Neuronal stem cell (in vitro differentiated cells): ENCODE results near the gene USO1.
"Not testable (repeated sequence)": the region's sequence is repeated elsewhere in the genome, so short reads cannot be mapped to it uniquely, and the experiment has no call there.

Source experiments
- DNase-seq: peaks from one replicate; pipeline ENCODE4 v3.0.0-alpha.2; 2013; ENCODE audit warnings: low spot score
- H2AFZ ChIP-seq: one replicate; pipeline ENCODE4 v1.6.1; 2013; ENCODE audit warnings: mild to moderate bottlenecking, low read length, inconsistent platforms
- H2AK5ac ChIP-seq: 2 replicates; pipeline ENCODE4 v1.6.1; 2013; ENCODE audit warnings: low read depth, mild to moderate bottlenecking, inconsistent platforms, low read length, moderate library complexity, mixed read lengths
- H2BK120ac ChIP-seq: 2 replicates; pipeline ENCODE4 v1.6.1; 2013; ENCODE audit warnings: low read depth, mild to moderate bottlenecking, inconsistent platforms, low read length, moderate library complexity, mixed read lengths
- H2BK12ac ChIP-seq: one replicate; pipeline ENCODE4 v1.6.1; 2013; ENCODE audit warnings: low read length, inconsistent platforms
- H2BK15ac ChIP-seq: 2 replicates; pipeline ENCODE4 v1.6.1; 2013; ENCODE audit warnings: mild to moderate bottlenecking, low read length, inconsistent platforms, mixed read lengths
- H2BK5ac ChIP-seq: one replicate; pipeline ENCODE4 v1.6.1; 2013; ENCODE audit warnings: inconsistent platforms, mild to moderate bottlenecking, low read length, moderate library complexity
- H3K14ac ChIP-seq: one replicate; pipeline ENCODE4 v1.6.1; 2013; ENCODE audit warnings: low read length, inconsistent platforms
- H3K18ac ChIP-seq: 2 replicates; pipeline ENCODE4 v1.6.1; 2013; ENCODE audit warnings: low read length, inconsistent platforms
- H3K23ac ChIP-seq: 2 replicates; pipeline ENCODE4 v1.6.1; 2013; ENCODE audit warnings: low read depth, mild to moderate bottlenecking, mixed read lengths, low read length, inconsistent platforms; ENCODE audit not compliant: poor library complexity
- H3K27ac ChIP-seq: replicated peaks from 3 replicates; pipeline ENCODE4 v1.5.1; 2013; ENCODE audit warnings: low read length, inconsistent platforms
- H3K27me3 ChIP-seq, 3 experiments: 2 replicates each; pipeline ENCODE4 v1.6.1; 2013; ENCODE audit warnings: low read length in 3 of 3, mild to moderate bottlenecking in 2 of 3, inconsistent platforms in 1 of 3, low read depth in 1 of 3, mixed read lengths in 1 of 3, moderate library complexity in 1 of 3; ENCODE audit not compliant: control insufficient read depth in 3 of 3, insufficient read depth in 3 of 3
- H3K36me3 ChIP-seq, 2 donors: replicated peaks in 1 of 2; 2 replicates each; pipeline ENCODE4 v1.6.1; 2013; ENCODE audit warnings: low read length in 2 of 2; ENCODE audit not compliant: control insufficient read depth in 2 of 2, insufficient read depth in 2 of 2
- H3K4ac ChIP-seq: 2 replicates; pipeline ENCODE4 v1.6.1; 2013; ENCODE audit warnings: inconsistent platforms, mild to moderate bottlenecking, low read length, moderate library complexity
- H3K4me1 ChIP-seq, 2 donors: 1 replicate in 1 of 2; 2 replicates in 1 of 2; pipeline ENCODE4 v1.6.1; 2013; ENCODE audit warnings: low read length in 2 of 2, low read depth in 1 of 2; ENCODE audit not compliant: control insufficient read depth in 2 of 2, insufficient read depth in 1 of 2
- H3K4me2 ChIP-seq: one replicate; pipeline ENCODE4 v1.6.1; 2013; ENCODE audit warnings: mild to moderate bottlenecking, low read length, inconsistent platforms; ENCODE audit not compliant: insufficient read depth, poor library complexity, severe bottlenecking
- H3K4me3 ChIP-seq, 2 donors: 2 replicates each; pipeline ENCODE4 v1.5.1; 2013; ENCODE audit warnings: low read length in 2 of 2, mild to moderate bottlenecking in 2 of 2, inconsistent platforms in 1 of 2, moderate library complexity in 1 of 2
- H3K79me1 ChIP-seq: one replicate; pipeline ENCODE4 v1.6.1; 2013; ENCODE audit warnings: low read depth, mild to moderate bottlenecking, inconsistent platforms, low read length, moderate library complexity
- H3K9ac ChIP-seq: one replicate; pipeline ENCODE4 v1.6.1; 2013; ENCODE audit warnings: mild to moderate bottlenecking, low read depth, low read length, inconsistent platforms; ENCODE audit not compliant: poor library complexity
- H3K9me3 ChIP-seq, 2 donors: replicated peaks in 1 of 2; 2 replicates each; pipeline versions ENCODE3 to v1.6.1; 2013; ENCODE audit warnings: low read length in 2 of 2, mild to moderate bottlenecking in 2 of 2, inconsistent platforms in 1 of 2, low read depth in 1 of 2, mixed read lengths in 1 of 2, moderate library complexity in 1 of 2; ENCODE audit not compliant: control insufficient read depth in 2 of 2, insufficient read depth in 1 of 2
- H4K8ac ChIP-seq: one replicate; pipeline ENCODE4 v1.6.1; 2013; ENCODE audit warnings: low read depth, mild to moderate bottlenecking, inconsistent platforms, low read length, moderate library complexity
- H4K91ac ChIP-seq: one replicate; pipeline ENCODE4 v1.6.1; 2013; ENCODE audit warnings: low read length, low read depth, mild to moderate bottlenecking, inconsistent platforms; ENCODE audit not compliant: poor library complexity
- WGBS, 2 donors: extraction: QIAGEN DNeasy Blood & Tissue Kit; methylation state at CpG; one replicate each; pipeline ENCODE4 v1.1.7; 2013; ENCODE audit warnings: missing lambda C conversion rate in 2 of 2, mixed read lengths in 1 of 2; ENCODE audit not compliant: insufficient read length in 2 of 2, insufficient replicate concordance in 1 of 2; ENCODE audit errors: extremely low coverage in 2 of 2; 5-methylcytosine and 5-hydroxymethylcytosine counted together

The USO1 gene

DNA sequence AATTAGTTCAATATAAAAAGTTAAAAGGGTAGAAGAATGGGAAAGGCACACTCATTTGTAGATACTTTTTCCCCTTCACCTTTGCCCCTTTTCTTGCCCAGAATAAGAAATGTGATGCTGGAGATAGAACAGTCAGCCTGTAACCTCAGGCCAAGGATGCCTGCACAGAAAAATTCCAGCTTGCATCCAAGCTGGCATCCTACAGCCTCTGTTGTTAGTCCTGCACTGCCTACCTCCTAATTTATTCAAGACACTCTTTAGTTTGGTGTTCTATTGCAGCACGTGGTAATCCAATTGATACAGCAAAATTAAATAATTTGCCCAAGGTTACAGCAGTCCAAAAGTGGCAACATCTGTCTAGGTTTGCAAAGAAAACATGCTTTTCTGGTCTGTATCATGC, 9.7 kb upstream of the USO1 start:
- Histone ChIP-seq H3K36me3 (peaks cover 2 to 16% of the 10 kb centered on the region in 2 donors), H2AK5ac (no peak overlapping the region), H2BK120ac (no peak overlapping the region), H3K18ac (no peak overlapping the region), H3K4me3 (no peak overlapping the region), H3K4me1 (peaks cover 0 to 3% of the 10 kb centered on the region in 2 donors), H3K4me2 (no peak overlapping the region), H3K9me3 (no peaks in the 10 kb centered on the region), H4K91ac (no peak overlapping the region), H3K23ac (no peak overlapping the region), H3K27me3 (no peaks in the 10 kb centered on the region), H2BK15ac (no peak overlapping the region), H3K27ac (no peak overlapping the region), H2BK12ac (no peak overlapping the region), H3K14ac (no peak overlapping the region), H3K79me1 (no peaks in the 10 kb centered on the region), H2AFZ (no peak overlapping the region), H3K4ac (no peak overlapping the region), H4K8ac (no peak overlapping the region), H3K9ac (no peak overlapping the region), H2BK5ac (no peak overlapping the region)
- DNase-seq = no peak
- no CpG with 5 or more reads among the region's 1 CpG for WGBS, 2 donors

DNA sequence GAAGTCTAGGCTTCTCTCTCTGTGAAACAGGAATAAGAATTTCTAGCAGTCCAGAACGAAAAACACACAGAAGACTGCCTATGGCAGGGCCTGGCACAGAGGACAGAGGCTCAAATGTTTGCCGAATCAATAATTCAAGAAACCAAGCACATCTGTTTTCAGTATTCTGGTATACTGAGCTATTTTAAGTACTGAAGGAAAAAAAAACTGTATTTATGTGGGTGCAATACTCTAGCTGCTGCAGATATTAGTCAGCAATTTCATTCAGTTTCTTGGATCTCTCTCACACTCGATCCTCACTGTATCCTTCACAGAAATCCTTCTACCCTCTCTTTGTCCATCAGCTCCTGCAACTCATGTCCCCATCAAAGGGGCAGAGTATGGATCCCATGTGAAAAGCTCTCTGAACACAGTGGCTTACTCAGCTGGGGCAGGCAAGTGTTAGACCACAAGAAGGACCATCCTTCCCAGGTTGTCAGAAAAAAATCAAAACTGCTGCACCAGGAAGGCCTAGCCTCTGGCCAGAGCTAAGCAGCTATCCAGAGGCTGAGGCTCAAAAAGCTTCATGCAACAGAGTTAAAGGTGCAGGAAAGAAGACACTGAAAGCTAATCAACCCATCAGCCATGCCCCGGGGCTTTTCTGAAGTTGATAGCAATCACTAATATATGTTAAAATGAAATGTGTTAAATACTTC, 9.1 kb upstream of the USO1 start:
- Histone ChIP-seq H3K36me3 (peaks cover 2 to 16% of the 10 kb centered on the region in 2 donors), H2BK15ac (no peak overlapping the region), H4K91ac (no peak overlapping the region), H2AFZ (no peak overlapping the region), H3K79me1 (no peaks in the 10 kb centered on the region), H2AK5ac (no peak overlapping the region), H2BK12ac (no peak overlapping the region), H3K4me1 (peaks cover 0 to 3% of the 10 kb centered on the region in 2 donors), H3K9ac (no peak overlapping the region), H3K9me3 (no peaks in the 10 kb centered on the region), H2BK5ac (no peak overlapping the region), H3K23ac (no peak overlapping the region), H3K18ac (no peak overlapping the region), H4K8ac (no peak overlapping the region), H3K27ac (no peak overlapping the region), H3K4ac (no peak overlapping the region), H3K4me2 (no peak overlapping the region), H2BK120ac (no peak overlapping the region), H3K14ac (no peak overlapping the region), H3K27me3 (no peaks in the 10 kb centered on the region), H3K4me3 (no peak overlapping the region)
- no CpG with 5 or more reads among the region's 4 CpGs for whole genome bisulfite sequencing, 2 donors
- no peak for DNase-seq

- not testable (repeated sequence) for H3K14ac ChIP-seq, H2BK120ac ChIP-seq, H3K79me1 ChIP-seq, DNase-seq, H3K9me3 ChIP-seq, H2BK12ac ChIP-seq, H2BK5ac ChIP-seq, H3K9ac ChIP-seq, H3K4me3 ChIP-seq, H2AK5ac ChIP-seq, H3K4ac ChIP-seq, H3K4me1 ChIP-seq, H3K27me3 ChIP-seq, H3K18ac ChIP-seq, H2AFZ ChIP-seq, H4K8ac ChIP-seq, H2BK15ac ChIP-seq, H3K23ac ChIP-seq, H3K27ac ChIP-seq, H3K4me2 ChIP-seq, H4K91ac ChIP-seq
- no CpG with 5 or more reads among the region's 3 CpGs for whole genome bisulfite sequencing, 2 donors
- peaks cover 2 to 16% of the 10 kb centered on the region in 2 donors for H3K36me3 ChIP-seq
Observed at GRCh38 chr4:75716054-75716453, 8.3 kb upstream of the USO1 start.

GRCh38 chr4:75717408-75717807, 7.0 kb upstream of the USO1 start:
- Histone ChIP-seq H2BK120ac (no peak overlapping the region), H2BK15ac (no peak overlapping the region), H3K23ac (no peak overlapping the region), H4K8ac (no peak overlapping the region), H3K9me3 (no peaks in the 10 kb centered on the region), H3K9ac (no peak overlapping the region), H2AK5ac (no peak overlapping the region), H3K79me1 (no peaks in the 10 kb centered on the region), H3K4me1 (peaks cover 0 to 3% of the 10 kb centered on the region in 2 donors), H3K4me3 (no peak overlapping the region), H3K18ac (no peak overlapping the region), H2BK5ac (no peak overlapping the region), H3K27me3 (no peaks in the 10 kb centered on the region), H2AFZ (no peak overlapping the region), H2BK12ac (no peak overlapping the region), H3K27ac (no peak overlapping the region), H3K14ac (no peak overlapping the region), H4K91ac (no peak overlapping the region), H3K4ac (no peak overlapping the region), H3K4me2 (no peak overlapping the region), H3K36me3 (peaks cover 2 to 18% of the 10 kb centered on the region in 2 donors)
- no peak for DNase-seq
- WGBS, 2 donors = no CpG with 5 or more reads among the region's 1 CpG
